ENCODE measurements around the gene KASH5. TPM values are rescaled to one million over a fixed set of nuclear protein-coding genes. Genes with fewer than 3 reads are reported as not detected.
A peak's percentile ranks its signal among the peaks of the same experiment; 100 is the strongest.

KASH5 gene
- total and polyA plus RNA-seq, 5 donors from 2014 or later, result not detected

- DNase-seq (no peak), ATAC-seq (ENCODE audit: low read depth in 2 of 2) (no peak)
- Mint-ChIP-seq H3K27me3 (peaks cover 45% of the 10 kb centered on the region), H3K9me3 (peaks cover 0 to 5% (median 0%) of the 10 kb centered on the region in 7 donors), H3K36me3 (no peaks in the 10 kb centered on the region), H3K4me3 (peak overlapping the region in 1 of 4 donors; percentile 14), H3K27ac (no peak overlapping the region), H3K4me1 (peaks cover 0 to 17% (median 1%) of the 10 kb centered on the region in 4 donors)
- Histone ChIP-seq H3K9me3 (ENCODE audit: control insufficient read depth in 2 of 2, low read length in 2 of 2) (no peaks in the 10 kb centered on the region), H3K4me1 (ENCODE audit: control insufficient read depth, insufficient read depth, low read length, poor library complexity, severe bottlenecking) (peaks cover 7% of the 10 kb centered on the region), H3K27ac (ENCODE audit: insufficient read depth, low read length, poor library complexity, severe bottlenecking) (no peak overlapping the region), H3K4me3 (ENCODE audit: low read depth, low read length) (no peak overlapping the region), H3K36me3 (ENCODE audit: control insufficient read depth, insufficient read depth, low read length) (no peaks in the 10 kb centered on the region), H3K27me3 (ENCODE audit: control insufficient read depth, insufficient read depth, low read length) (no peaks in the 10 kb centered on the region)
Observed at GRCh38 chr19:49356382-49356781, 31.7 kb upstream of the KASH5 start.

GRCh38 chr19:49357186-49357585, 30.9 kb upstream of the KASH5 start:
- DNase-seq (no peak), ATAC-seq (ENCODE audit: low read depth in 2 of 2) (no peak)
- Histone ChIP-seq H3K4me1 (ENCODE audit: control insufficient read depth, insufficient read depth, low read length, poor library complexity, severe bottlenecking) (peaks cover 15% of the 10 kb centered on the region), H3K4me3 (ENCODE audit: low read depth, low read length) (no peak overlapping the region), H3K9me3 (ENCODE audit: control insufficient read depth in 2 of 2, low read length in 2 of 2) (no peaks in the 10 kb centered on the region), H3K27ac (ENCODE audit: insufficient read depth, low read length, poor library complexity, severe bottlenecking) (no peak overlapping the region), H3K36me3 (ENCODE audit: control insufficient read depth, insufficient read depth, low read length) (no peaks in the 10 kb centered on the region), H3K27me3 (ENCODE audit: control insufficient read depth, insufficient read depth, low read length) (no peaks in the 10 kb centered on the region)
- H3K27ac Mint-ChIP-seq, result no peak overlapping the region
- no peaks in the 10 kb centered on the region for H3K36me3 Mint-ChIP-seq
- H3K4me1 Mint-ChIP-seq, result peaks cover 0 to 24% (median 4%) of the 10 kb centered on the region in 4 donors
- H3K27me3 Mint-ChIP-seq, result peaks cover 44% of the 10 kb centered on the region
- peaks cover 0 to 3% (median 0%) of the 10 kb centered on the region in 7 donors for H3K9me3 Mint-ChIP-seq
- H3K4me3 Mint-ChIP-seq, result no peak overlapping the region

- peaks cover 0 to 26% (median 4%) of the 10 kb centered on the region in 4 donors for H3K4me1 Mint-ChIP-seq
- peaks cover 0 to 3% (median 0%) of the 10 kb centered on the region in 7 donors for H3K9me3 Mint-ChIP-seq
- H3K4me3 ChIP-seq (ENCODE audit: low read depth, low read length), result no peak overlapping the region
- H3K36me3 Mint-ChIP-seq, result no peaks in the 10 kb centered on the region
- peaks cover 14% of the 10 kb centered on the region for H3K27me3 ChIP-seq (ENCODE audit: control insufficient read depth, insufficient read depth, low read length)
- DNase-seq (no peak), ATAC-seq (ENCODE audit: low read depth in 2 of 2) (no peak)
- no peak overlapping the region for H3K27ac Mint-ChIP-seq
- H3K9me3 ChIP-seq (ENCODE audit: control insufficient read depth in 2 of 2, low read length in 2 of 2), result no peaks in the 10 kb centered on the region
- H3K4me3 Mint-ChIP-seq, result peak overlapping the region in 1 of 4 donors; percentile 56
- H3K36me3 ChIP-seq (ENCODE audit: control insufficient read depth, insufficient read depth, low read length), result no peaks in the 10 kb centered on the region
- H3K27me3 Mint-ChIP-seq, result peaks cover 42% of the 10 kb centered on the region
- H3K4me1 ChIP-seq (ENCODE audit: control insufficient read depth, insufficient read depth, low read length, poor library complexity, severe bottlenecking), result peaks cover 39% of the 10 kb centered on the region
- no peak overlapping the region for H3K27ac ChIP-seq (ENCODE audit: insufficient read depth, low read length, poor library complexity, severe bottlenecking)
Observed at GRCh38 chr19:49359851-49360820, 27.9 kb upstream of the KASH5 start.

GRCh38 chr19:49361438-49362047, 26.5 kb upstream of the KASH5 start:
- peaks cover 14% of the 10 kb centered on the region for H3K27me3 ChIP-seq (ENCODE audit: control insufficient read depth, insufficient read depth, low read length)
- Mint-ChIP-seq H3K4me1 (peaks cover 0 to 15% (median 3%) of the 10 kb centered on the region in 4 donors), H3K4me3 (peak overlapping the region in 2 of 4 donors; percentile 36 to 69), H3K9me3 (peaks cover 0 to 3% (median 0%) of the 10 kb centered on the region in 7 donors), H3K36me3 (no peaks in the 10 kb centered on the region), H3K27me3 (peaks cover 43% of the 10 kb centered on the region), H3K27ac (no peak overlapping the region)
- no peaks in the 10 kb centered on the region for H3K36me3 ChIP-seq (ENCODE audit: control insufficient read depth, insufficient read depth, low read length)
- H3K4me1 ChIP-seq (ENCODE audit: control insufficient read depth, insufficient read depth, low read length, poor library complexity, severe bottlenecking), result peaks cover 33% of the 10 kb centered on the region
- H3K4me3 ChIP-seq (ENCODE audit: low read depth, low read length), result no peak overlapping the region
- H3K9me3 ChIP-seq (ENCODE audit: control insufficient read depth in 2 of 2, low read length in 2 of 2), result no peaks in the 10 kb centered on the region
- H3K27ac ChIP-seq (ENCODE audit: insufficient read depth, low read length, poor library complexity, severe bottlenecking), result no peak overlapping the region
- DNase-seq, result no peak
- no peak for ATAC-seq (ENCODE audit: low read depth in 2 of 2)

- H3K27me3 Mint-ChIP-seq, result peaks cover 42% of the 10 kb centered on the region
- Histone ChIP-seq H3K9me3 (ENCODE audit: control insufficient read depth in 2 of 2, low read length in 2 of 2) (no peaks in the 10 kb centered on the region), H3K4me3 (ENCODE audit: low read depth, low read length) (peak within 1 kb of the TSS; percentile 44), H3K4me1 (ENCODE audit: control insufficient read depth, insufficient read depth, low read length, poor library complexity, severe bottlenecking) (peaks cover 33% of the 10 kb centered on the region), H3K36me3 (ENCODE audit: control insufficient read depth, insufficient read depth, low read length) (no peaks in the 10 kb centered on the region), H3K27me3 (ENCODE audit: control insufficient read depth, insufficient read depth, low read length) (peaks cover 14% of the 10 kb centered on the region), H3K27ac (ENCODE audit: insufficient read depth, low read length, poor library complexity, severe bottlenecking) (no peak within 1 kb of the TSS)
- H3K4me1 Mint-ChIP-seq, result peaks cover 0 to 15% (median 3%) of the 10 kb centered on the region in 4 donors
- ATAC-seq (ENCODE audit: low read depth in 2 of 2) (no peak), DNase-seq (peak in 1 of 3 donors; percentile 35)
- H3K9me3 Mint-ChIP-seq, result peaks cover 0 to 3% (median 0%) of the 10 kb centered on the region in 7 donors
- H3K36me3 Mint-ChIP-seq, result no peaks in the 10 kb centered on the region
- no peak within 1 kb of the TSS for H3K27ac Mint-ChIP-seq
- peak within 1 kb of the TSS in 2 of 4 donors; percentile 36 to 69 for H3K4me3 Mint-ChIP-seq
Observed at GRCh38 chr19:49362048-49362928, 25.8 kb upstream of the KASH5 start, which contains the start of gene TEAD2. TEAD2 (minus strand) TSS chr19:49362416; CDS start chr19:49360075, 2,341 bp downstream.

- Mint-ChIP-seq H3K4me3 (no peak overlapping the region), H3K4me1 (peaks cover 0 to 15% (median 3%) of the 10 kb centered on the region in 4 donors), H3K9me3 (peaks cover 0 to 3% (median 0%) of the 10 kb centered on the region in 7 donors), H3K27me3 (peaks cover 42% of the 10 kb centered on the region), H3K36me3 (no peaks in the 10 kb centered on the region), H3K27ac (no peak overlapping the region)
- Histone ChIP-seq H3K4me3 (ENCODE audit: low read depth, low read length) (peak overlapping the region; percentile 44), H3K36me3 (ENCODE audit: control insufficient read depth, insufficient read depth, low read length) (no peaks in the 10 kb centered on the region), H3K27me3 (ENCODE audit: control insufficient read depth, insufficient read depth, low read length) (peaks cover 14% of the 10 kb centered on the region), H3K4me1 (ENCODE audit: control insufficient read depth, insufficient read depth, low read length, poor library complexity, severe bottlenecking) (peaks cover 33% of the 10 kb centered on the region), H3K9me3 (ENCODE audit: control insufficient read depth in 2 of 2, low read length in 2 of 2) (no peaks in the 10 kb centered on the region), H3K27ac (ENCODE audit: insufficient read depth, low read length, poor library complexity, severe bottlenecking) (no peak overlapping the region)
- ATAC-seq (ENCODE audit: low read depth in 2 of 2) (no peak), DNase-seq (peak in 1 of 3 donors; percentile 26)
Observed at GRCh38 chr19:49362929-49363267, 25.2 kb upstream of the KASH5 start.

All from CD4-positive, CD25-positive, alpha-beta regulatory T cell (primary cell).